Measurements from ENCODE around the gene OVCA2.
A peak's percentile ranks its signal among the peaks of the same experiment; 100 is the strongest.

The OVCA2 gene

GRCh38 chr17:2053380-2054261 lies 11.8 kb downstream of the OVCA2 start:
- Histone ChIP-seq H3K27me3 (ENCODE audit: insufficient read depth, low read length) (no peaks in the 10 kb centered on the region), H3K9me3 (ENCODE audit: low read length) (no peaks in the 10 kb centered on the region), H3F3A (ENCODE audit: insufficient read depth, low read length) (no peaks in the 10 kb centered on the region), H3K79me2 (ENCODE audit: insufficient read depth, low read length) (no peaks in the 10 kb centered on the region), H3K4me1 (ENCODE audit: insufficient read depth, low read length, severe bottlenecking) (peaks cover 51% of the 10 kb centered on the region), H4K20me1 (ENCODE audit: insufficient read depth, low read length) (no peaks in the 10 kb centered on the region), H3K27ac (ENCODE audit: low read depth, low read length, poor library complexity, severe bottlenecking) (no peak overlapping the region), H3K36me3 (ENCODE audit: insufficient read depth, low read length) (no peaks in the 10 kb centered on the region), H3K9me2 (ENCODE audit: low read depth, low read length) (no peaks in the 10 kb centered on the region), H3K4me3 (ENCODE audit: low read depth, low read length, poor library complexity, severe bottlenecking) (peak overlapping the region; percentile 67), H3K4me2 (ENCODE audit: low read length) (peak overlapping the region; percentile 77), H2AFZ (ENCODE audit: low read length) (no peak overlapping the region), H3K9ac (ENCODE audit: low read length) (peak overlapping the region; percentile 41; the same call in 1 of the 2 replicates)
- TF ChIP-seq CTCF (IDR thresholded peaks at IDR 0.05; ENCODE audit: low read length) (peak; percentile 77), EZH2 (IDR thresholded peaks at IDR 0.05; ENCODE audit: borderline replicate concordance, low read length) (no peak)

- H4K20me1 ChIP-seq (ENCODE audit: insufficient read depth, low read length) = no peaks in the 10 kb centered on the region
- TF ChIP-seq CTCF (IDR thresholded peaks at IDR 0.05; ENCODE audit: low read length) = no peak
- no peak for TF ChIP-seq EZH2 (IDR thresholded peaks at IDR 0.05; ENCODE audit: borderline replicate concordance, low read length)
- H3K9me3 ChIP-seq (ENCODE audit: low read length) = no peaks in the 10 kb centered on the region
- H3K79me2 ChIP-seq (ENCODE audit: insufficient read depth, low read length) = no peaks in the 10 kb centered on the region
- H2AFZ ChIP-seq (ENCODE audit: low read length) = no peak overlapping the region
- no peaks in the 10 kb centered on the region for H3K27me3 ChIP-seq (ENCODE audit: insufficient read depth, low read length)
- H3K9ac ChIP-seq (ENCODE audit: low read length) = peak overlapping the region; percentile 41; the same call in 1 of the 2 replicates
- no peaks in the 10 kb centered on the region for H3F3A ChIP-seq (ENCODE audit: insufficient read depth, low read length)
- peak overlapping the region; percentile 67 for H3K4me3 ChIP-seq (ENCODE audit: low read depth, low read length, poor library complexity, severe bottlenecking)
- H3K4me2 ChIP-seq (ENCODE audit: low read length) = peak overlapping the region; percentile 77
- peaks cover 54% of the 10 kb centered on the region for H3K4me1 ChIP-seq (ENCODE audit: insufficient read depth, low read length, severe bottlenecking)
- no peak overlapping the region for H3K27ac ChIP-seq (ENCODE audit: low read depth, low read length, poor library complexity, severe bottlenecking)
- H3K9me2 ChIP-seq (ENCODE audit: low read depth, low read length) = no peaks in the 10 kb centered on the region
- no peaks in the 10 kb centered on the region for H3K36me3 ChIP-seq (ENCODE audit: insufficient read depth, low read length)
Measured at GRCh38 chr17:2054262-2054511, 12.4 kb downstream of the OVCA2 start.

GRCh38 chr17:2054512-2055291 lies 12.9 kb downstream of the OVCA2 start, which contains the start of gene HIC1:
HIC1 (plus strand) TSS chr17:2055103; CDS start chr17:2056691, 1,588 bp downstream.
- Histone ChIP-seq H4K20me1 (ENCODE audit: insufficient read depth, low read length) (no peaks in the 10 kb centered on the region), H3F3A (ENCODE audit: insufficient read depth, low read length) (no peaks in the 10 kb centered on the region), H3K9me2 (ENCODE audit: low read depth, low read length) (no peaks in the 10 kb centered on the region), H3K4me1 (ENCODE audit: insufficient read depth, low read length, severe bottlenecking) (peaks cover 55% of the 10 kb centered on the region), H3K79me2 (ENCODE audit: insufficient read depth, low read length) (no peaks in the 10 kb centered on the region), H2AFZ (ENCODE audit: low read length) (no peak within 1 kb of the TSS), H3K4me2 (ENCODE audit: low read length) (peak within 1 kb of the TSS; percentile 77), H3K27me3 (ENCODE audit: insufficient read depth, low read length) (no peaks in the 10 kb centered on the region), H3K4me3 (ENCODE audit: low read depth, low read length, poor library complexity, severe bottlenecking) (peak within 1 kb of the TSS; percentile 67), H3K27ac (ENCODE audit: low read depth, low read length, poor library complexity, severe bottlenecking) (no peak within 1 kb of the TSS), H3K9ac (ENCODE audit: low read length) (peak within 1 kb of the TSS; percentile 41; the same call in 1 of the 2 replicates), H3K36me3 (ENCODE audit: insufficient read depth, low read length) (no peaks in the 10 kb centered on the region), H3K9me3 (ENCODE audit: low read length) (no peaks in the 10 kb centered on the region)
- peak; percentile 79 for TF ChIP-seq CTCF (IDR thresholded peaks at IDR 0.05; ENCODE audit: low read length)
- no peak for TF ChIP-seq EZH2 (IDR thresholded peaks at IDR 0.05; ENCODE audit: borderline replicate concordance, low read length)

All from OCI-LY1 (cell line).